HEK293 (cell line): ENCODE results near the gene SH3BP5.

Experiments used
- GLI2 ChIP-seq: fragments of 450-650 bp; formaldehyde crosslinking; IDR thresholded peaks from 2 replicates; pipeline ENCODE4; 2017; ENCODE audit warnings: missing biosample characterization, missing genetic modification characterization, low read depth, borderline replicate concordance
- TRIM28 ChIP-seq: IDR thresholded peaks from 2 replicates; pipeline ENCODE4 v1.6.1; 2011; ENCODE audit warnings: low read length, control low read depth, borderline replicate concordance
- ZBTB49 ChIP-seq: fragments of 450-650 bp; formaldehyde crosslinking; IDR thresholded peaks from 2 replicates; pipeline ENCODE4 v1.5.1; 2016; ENCODE audit warnings: missing biosample characterization, missing genetic modification characterization, low read depth
- ZFP41 ChIP-seq: fragments of 450-650 bp; formaldehyde crosslinking; IDR thresholded peaks from 2 replicates; pipeline ENCODE4 v1.5.1; 2016; ENCODE audit warnings: missing biosample characterization, missing genetic modification characterization, borderline replicate concordance
- ZIC2 ChIP-seq: fragments of 450-650 bp; formaldehyde crosslinking; IDR thresholded peaks from 2 replicates; pipeline ENCODE4 v1.5.1; 2016; ENCODE audit warnings: missing biosample characterization, missing genetic modification characterization
- ZNF121 ChIP-seq: fragments of 450-650 bp; formaldehyde crosslinking; IDR thresholded peaks from 2 replicates; pipeline ENCODE4 v1.5.1; 2016; ENCODE audit warnings: missing biosample characterization, missing genetic modification characterization
- ZNF16 ChIP-seq: fragments of 450-650 bp; formaldehyde crosslinking; IDR thresholded peaks from 2 replicates; pipeline ENCODE4 v1.5.1; 2016; ENCODE audit warnings: low read depth, missing biosample characterization, missing genetic modification characterization
- ZNF169 ChIP-seq: fragments of 450-650 bp; formaldehyde crosslinking; IDR thresholded peaks from 2 replicates; pipeline ENCODE4 v1.5.1; 2016; ENCODE audit warnings: missing biosample characterization, missing genetic modification characterization
- ZNF214 ChIP-seq: fragments of 450-650 bp; formaldehyde crosslinking; IDR thresholded peaks from 2 replicates; pipeline ENCODE4 v1.5.1; 2017; ENCODE audit warnings: missing biosample characterization, mild to moderate bottlenecking, missing genetic modification characterization, borderline replicate concordance
- ZNF223 ChIP-seq: fragments of 450-650 bp; formaldehyde crosslinking; IDR thresholded peaks from 2 replicates; pipeline ENCODE4 v1.5.1; 2016; ENCODE audit warnings: missing biosample characterization, missing genetic modification characterization
- ZNF501 ChIP-seq: fragments of 450-650 bp; formaldehyde crosslinking; IDR thresholded peaks from 2 replicates; pipeline ENCODE4 v1.5.1; 2016; ENCODE audit warnings: missing biosample characterization, missing genetic modification characterization
- ZNF529 ChIP-seq: fragments of 450-650 bp; formaldehyde crosslinking; IDR thresholded peaks from 2 replicates; pipeline ENCODE4 v1.5.1; 2017; ENCODE audit warnings: missing genetic modification characterization, missing biosample characterization; ENCODE audit not compliant: insufficient replicate concordance
- ZNF544 ChIP-seq: fragments of 450-650 bp; formaldehyde crosslinking; IDR thresholded peaks from 2 replicates; pipeline ENCODE4 v1.5.0; 2017; ENCODE audit warnings: missing biosample characterization, missing genetic modification characterization
- ZNF639 ChIP-seq: fragments of 450-650 bp; formaldehyde crosslinking; IDR thresholded peaks from 2 replicates; pipeline ENCODE4 v1.5.1; 2016; ENCODE audit warnings: missing biosample characterization, missing genetic modification characterization
- ZNF701 ChIP-seq: fragments of 450-650 bp; formaldehyde crosslinking; IDR thresholded peaks from 2 replicates; pipeline ENCODE4 v1.5.1; 2016; ENCODE audit warnings: missing biosample characterization, missing genetic modification characterization
- ZSCAN23 ChIP-seq: fragments of 450-650 bp; formaldehyde crosslinking; IDR thresholded peaks from 2 replicates; pipeline ENCODE4 v1.5.1; 2016; ENCODE audit warnings: missing biosample characterization, missing genetic modification characterization
- ZSCAN4 ChIP-seq: fragments of 450-650 bp; formaldehyde crosslinking; IDR thresholded peaks from 2 replicates; pipeline ENCODE4 v1.5.1; 2017; ENCODE audit warnings: missing biosample characterization, missing genetic modification characterization
- ZSCAN5A ChIP-seq: fragments of 450-650 bp; formaldehyde crosslinking; IDR thresholded peaks from 2 replicates; pipeline ENCODE4 v1.5.1; 2016; ENCODE audit warnings: missing biosample characterization, missing genetic modification characterization
- TF ChIP-seq, protein P1 (sequence below): fragments of 450-650 bp; formaldehyde crosslinking; IDR thresholded peaks from 2 replicates; pipeline ENCODE4 v1.5.1; 2016; ENCODE audit warnings: missing biosample characterization, missing genetic modification characterization
- TF ChIP-seq, protein P2 (sequence below): fragments of 450-650 bp; formaldehyde crosslinking; IDR thresholded peaks from 2 replicates; pipeline ENCODE4 v1.5.1; 2017; ENCODE audit warnings: missing biosample characterization, missing genetic modification characterization
- TF ChIP-seq, protein P3 (sequence below): fragments of 450-650 bp; formaldehyde crosslinking; IDR thresholded peaks from 2 replicates; pipeline ENCODE4 v1.5.1; 2016; ENCODE audit warnings: missing biosample characterization, missing genetic modification characterization
- TF ChIP-seq, protein P4 (sequence below): fragments of 450-650 bp; formaldehyde crosslinking; IDR thresholded peaks from 2 replicates; pipeline ENCODE4 v1.5.0; 2017; ENCODE audit warnings: missing biosample characterization, missing genetic modification characterization, borderline replicate concordance

The SH3BP5 gene

GRCh38 chr3:15205934-15206661, 126.3 kb downstream of the SH3BP5 start, which contains the start of gene CAPN7 (continued):
- TF ChIP-seq, protein P1, sequence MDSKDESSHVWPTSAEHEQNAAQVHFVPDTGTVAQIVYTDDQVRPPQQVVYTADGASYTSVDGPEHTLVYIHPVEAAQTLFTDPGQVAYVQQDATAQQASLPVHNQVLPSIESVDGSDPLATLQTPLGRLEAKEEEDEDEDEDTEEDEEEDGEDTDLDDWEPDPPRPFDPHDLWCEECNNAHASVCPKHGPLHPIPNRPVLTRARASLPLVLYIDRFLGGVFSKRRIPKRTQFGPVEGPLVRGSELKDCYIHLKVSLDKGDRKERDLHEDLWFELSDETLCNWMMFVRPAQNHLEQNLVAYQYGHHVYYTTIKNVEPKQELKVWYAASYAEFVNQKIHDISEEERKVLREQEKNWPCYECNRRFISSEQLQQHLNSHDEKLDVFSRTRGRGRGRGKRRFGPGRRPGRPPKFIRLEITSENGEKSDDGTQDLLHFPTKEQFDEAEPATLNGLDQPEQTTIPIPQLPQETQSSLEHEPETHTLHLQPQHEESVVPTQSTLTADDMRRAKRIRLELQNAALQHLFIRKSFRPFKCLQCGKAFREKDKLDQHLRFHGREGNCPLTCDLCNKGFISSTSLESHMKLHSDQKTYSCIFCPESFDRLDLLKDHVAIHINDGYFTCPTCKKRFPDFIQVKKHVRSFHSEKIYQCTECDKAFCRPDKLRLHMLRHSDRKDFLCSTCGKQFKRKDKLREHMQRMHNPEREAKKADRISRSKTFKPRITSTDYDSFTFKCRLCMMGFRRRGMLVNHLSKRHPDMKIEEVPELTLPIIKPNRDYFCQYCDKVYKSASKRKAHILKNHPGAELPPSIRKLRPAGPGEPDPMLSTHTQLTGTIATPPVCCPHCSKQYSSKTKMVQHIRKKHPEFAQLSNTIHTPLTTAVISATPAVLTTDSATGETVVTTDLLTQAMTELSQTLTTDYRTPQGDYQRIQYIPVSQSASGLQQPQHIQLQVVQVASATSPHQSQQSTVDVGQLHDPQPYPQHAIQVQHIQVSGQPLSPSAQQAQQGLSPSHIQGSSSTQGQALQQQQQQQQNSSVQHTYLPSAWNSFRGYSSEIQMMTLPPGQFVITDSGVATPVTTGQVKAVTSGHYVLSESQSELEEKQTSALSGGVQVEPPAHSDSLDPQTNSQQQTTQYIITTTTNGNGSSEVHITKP (tag by site-specific recombination) = no peak
- TF ChIP-seq TRIM28 (no peak; the same call in 1 of the 2 replicates), ZIC2 (no peak), ZFP41 (no peak), ZSCAN23 (tag by site-specific recombination) (no peak), ZSCAN4 (tag by site-specific recombination) (no peak; the same call in 1 of the 2 replicates), ZNF214 (no peak), ZNF169 (tag by site-specific recombination) (no peak), ZNF223 (tag by site-specific recombination) (no peak), ZNF701 (no peak), ZNF544 (no peak), ZNF121 (tag by site-specific recombination) (peak; percentile 63; the same call in 1 of the 2 replicates), ZNF501 (tag by site-specific recombination) (no peak; the same call in none of the 2 replicates), ZNF16 (tag by site-specific recombination) (no peak), ZSCAN5A (peak; percentile 80; the same call in 1 of the 2 replicates), ZNF639 (tag by site-specific recombination) (no peak), ZBTB49 (tag by site-specific recombination) (no peak), GLI2 (tag by site-specific recombination) (no peak), ZNF529 (no peak)
- TF ChIP-seq, protein P2, sequence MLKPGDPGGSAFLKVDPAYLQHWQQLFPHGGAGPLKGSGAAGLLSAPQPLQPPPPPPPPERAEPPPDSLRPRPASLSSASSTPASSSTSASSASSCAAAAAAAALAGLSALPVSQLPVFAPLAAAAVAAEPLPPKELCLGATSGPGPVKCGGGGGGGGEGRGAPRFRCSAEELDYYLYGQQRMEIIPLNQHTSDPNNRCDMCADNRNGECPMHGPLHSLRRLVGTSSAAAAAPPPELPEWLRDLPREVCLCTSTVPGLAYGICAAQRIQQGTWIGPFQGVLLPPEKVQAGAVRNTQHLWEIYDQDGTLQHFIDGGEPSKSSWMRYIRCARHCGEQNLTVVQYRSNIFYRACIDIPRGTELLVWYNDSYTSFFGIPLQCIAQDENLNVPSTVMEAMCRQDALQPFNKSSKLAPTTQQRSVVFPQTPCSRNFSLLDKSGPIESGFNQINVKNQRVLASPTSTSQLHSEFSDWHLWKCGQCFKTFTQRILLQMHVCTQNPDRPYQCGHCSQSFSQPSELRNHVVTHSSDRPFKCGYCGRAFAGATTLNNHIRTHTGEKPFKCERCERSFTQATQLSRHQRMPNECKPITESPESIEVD (tag by site-specific recombination) = no peak
- TF ChIP-seq, protein P3, sequence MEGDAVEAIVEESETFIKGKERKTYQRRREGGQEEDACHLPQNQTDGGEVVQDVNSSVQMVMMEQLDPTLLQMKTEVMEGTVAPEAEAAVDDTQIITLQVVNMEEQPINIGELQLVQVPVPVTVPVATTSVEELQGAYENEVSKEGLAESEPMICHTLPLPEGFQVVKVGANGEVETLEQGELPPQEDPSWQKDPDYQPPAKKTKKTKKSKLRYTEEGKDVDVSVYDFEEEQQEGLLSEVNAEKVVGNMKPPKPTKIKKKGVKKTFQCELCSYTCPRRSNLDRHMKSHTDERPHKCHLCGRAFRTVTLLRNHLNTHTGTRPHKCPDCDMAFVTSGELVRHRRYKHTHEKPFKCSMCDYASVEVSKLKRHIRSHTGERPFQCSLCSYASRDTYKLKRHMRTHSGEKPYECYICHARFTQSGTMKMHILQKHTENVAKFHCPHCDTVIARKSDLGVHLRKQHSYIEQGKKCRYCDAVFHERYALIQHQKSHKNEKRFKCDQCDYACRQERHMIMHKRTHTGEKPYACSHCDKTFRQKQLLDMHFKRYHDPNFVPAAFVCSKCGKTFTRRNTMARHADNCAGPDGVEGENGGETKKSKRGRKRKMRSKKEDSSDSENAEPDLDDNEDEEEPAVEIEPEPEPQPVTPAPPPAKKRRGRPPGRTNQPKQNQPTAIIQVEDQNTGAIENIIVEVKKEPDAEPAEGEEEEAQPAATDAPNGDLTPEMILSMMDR (tag by site-specific recombination) = peak; percentile 94
- TF ChIP-seq, protein P4, sequence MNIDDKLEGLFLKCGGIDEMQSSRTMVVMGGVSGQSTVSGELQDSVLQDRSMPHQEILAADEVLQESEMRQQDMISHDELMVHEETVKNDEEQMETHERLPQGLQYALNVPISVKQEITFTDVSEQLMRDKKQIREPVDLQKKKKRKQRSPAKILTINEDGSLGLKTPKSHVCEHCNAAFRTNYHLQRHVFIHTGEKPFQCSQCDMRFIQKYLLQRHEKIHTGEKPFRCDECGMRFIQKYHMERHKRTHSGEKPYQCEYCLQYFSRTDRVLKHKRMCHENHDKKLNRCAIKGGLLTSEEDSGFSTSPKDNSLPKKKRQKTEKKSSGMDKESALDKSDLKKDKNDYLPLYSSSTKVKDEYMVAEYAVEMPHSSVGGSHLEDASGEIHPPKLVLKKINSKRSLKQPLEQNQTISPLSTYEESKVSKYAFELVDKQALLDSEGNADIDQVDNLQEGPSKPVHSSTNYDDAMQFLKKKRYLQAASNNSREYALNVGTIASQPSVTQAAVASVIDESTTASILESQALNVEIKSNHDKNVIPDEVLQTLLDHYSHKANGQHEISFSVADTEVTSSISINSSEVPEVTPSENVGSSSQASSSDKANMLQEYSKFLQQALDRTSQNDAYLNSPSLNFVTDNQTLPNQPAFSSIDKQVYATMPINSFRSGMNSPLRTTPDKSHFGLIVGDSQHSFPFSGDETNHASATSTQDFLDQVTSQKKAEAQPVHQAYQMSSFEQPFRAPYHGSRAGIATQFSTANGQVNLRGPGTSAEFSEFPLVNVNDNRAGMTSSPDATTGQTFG (tag by site-specific recombination) = no peak
